HG03342 (cell line): ENCODE results near the gene ATXN1.

Experiments used
- ATAC-seq: cut with Tn5 transposase; IDR thresholded peaks from one replicate; pipeline ENCODE4 v1.9.1; 2021; ENCODE audit warnings: mild to moderate bottlenecking, moderate library complexity; ENCODE audit not compliant: unreplicated experiment

The ATXN1 gene

DNA sequence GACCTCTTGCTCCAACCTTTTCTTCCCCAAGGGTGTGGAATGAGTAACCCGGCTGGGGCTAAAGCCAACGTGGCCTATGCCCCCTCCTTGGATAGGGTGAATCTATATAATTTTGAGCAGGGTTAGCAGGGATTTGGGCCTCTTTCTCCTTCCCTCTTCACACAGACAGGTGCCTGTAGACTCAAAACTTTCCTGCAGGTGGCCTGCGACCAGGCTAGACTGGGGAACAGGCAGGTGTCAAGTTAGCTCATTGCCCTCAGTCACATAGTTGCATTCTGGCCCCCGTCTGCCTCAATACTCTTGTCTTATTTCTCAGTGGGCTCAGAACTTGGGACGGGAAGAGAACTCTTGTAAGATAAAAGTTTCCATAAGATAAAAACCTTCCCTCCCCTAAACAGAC, 243.0 kb downstream of the ATXN1 start:
- no peak for ATAC-seq

DNA sequence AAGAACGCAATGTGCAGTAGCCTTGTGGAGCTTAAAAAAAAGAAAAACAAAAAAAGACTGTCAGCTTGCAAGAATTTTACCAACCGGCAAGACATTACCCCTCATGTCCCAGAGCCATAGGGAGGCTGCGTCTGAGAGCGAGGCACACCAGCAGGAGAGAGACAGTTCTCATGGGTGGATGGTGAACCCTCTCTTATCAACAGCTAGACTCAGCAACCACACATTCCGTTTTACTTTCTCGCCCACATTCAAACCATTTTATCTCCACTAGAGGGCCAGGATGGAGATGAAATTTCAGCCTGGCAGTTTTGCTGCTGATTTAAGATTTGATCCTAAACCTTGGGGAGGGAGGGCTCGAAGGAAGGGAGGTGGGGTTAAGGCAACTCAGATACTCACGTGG, 247.0 kb downstream of the ATXN1 start:
- no peak for ATAC-seq

DNA sequence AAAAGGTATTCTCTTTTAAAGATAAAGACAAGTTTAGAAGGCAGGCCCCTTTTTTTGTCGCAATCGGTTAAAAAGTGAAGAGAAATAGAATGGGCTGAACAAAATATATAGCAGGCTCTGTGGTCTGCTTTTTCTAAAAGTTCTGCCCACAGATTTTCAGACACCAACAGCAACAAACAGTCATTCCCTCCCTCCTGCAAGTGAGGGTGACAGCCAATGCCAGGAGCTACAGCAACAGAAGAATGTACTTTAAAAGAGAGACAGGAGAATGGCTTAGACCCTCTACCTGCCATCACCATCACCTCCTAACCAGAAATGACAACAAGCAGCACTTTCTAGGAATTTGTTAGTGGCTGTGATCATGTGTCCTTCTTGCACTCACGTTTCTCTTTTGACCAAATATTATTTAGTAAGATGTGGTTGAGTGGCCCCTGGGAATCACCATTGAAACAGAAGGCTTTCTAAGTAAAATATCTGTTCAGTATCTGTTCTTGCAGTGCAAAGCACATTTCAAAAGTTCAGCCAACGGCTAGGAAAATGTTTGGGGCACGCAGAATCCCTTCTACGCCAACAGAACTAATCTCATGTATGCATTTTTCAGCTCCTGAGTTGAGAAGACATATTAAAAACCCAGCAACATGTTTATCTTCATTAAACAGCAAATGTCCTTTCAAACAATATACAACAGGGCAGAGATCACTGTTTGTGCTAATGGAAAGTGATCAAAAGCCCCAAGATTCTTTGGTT, 248.5 kb downstream of the ATXN1 start:
- ATAC-seq: no peak

DNA sequence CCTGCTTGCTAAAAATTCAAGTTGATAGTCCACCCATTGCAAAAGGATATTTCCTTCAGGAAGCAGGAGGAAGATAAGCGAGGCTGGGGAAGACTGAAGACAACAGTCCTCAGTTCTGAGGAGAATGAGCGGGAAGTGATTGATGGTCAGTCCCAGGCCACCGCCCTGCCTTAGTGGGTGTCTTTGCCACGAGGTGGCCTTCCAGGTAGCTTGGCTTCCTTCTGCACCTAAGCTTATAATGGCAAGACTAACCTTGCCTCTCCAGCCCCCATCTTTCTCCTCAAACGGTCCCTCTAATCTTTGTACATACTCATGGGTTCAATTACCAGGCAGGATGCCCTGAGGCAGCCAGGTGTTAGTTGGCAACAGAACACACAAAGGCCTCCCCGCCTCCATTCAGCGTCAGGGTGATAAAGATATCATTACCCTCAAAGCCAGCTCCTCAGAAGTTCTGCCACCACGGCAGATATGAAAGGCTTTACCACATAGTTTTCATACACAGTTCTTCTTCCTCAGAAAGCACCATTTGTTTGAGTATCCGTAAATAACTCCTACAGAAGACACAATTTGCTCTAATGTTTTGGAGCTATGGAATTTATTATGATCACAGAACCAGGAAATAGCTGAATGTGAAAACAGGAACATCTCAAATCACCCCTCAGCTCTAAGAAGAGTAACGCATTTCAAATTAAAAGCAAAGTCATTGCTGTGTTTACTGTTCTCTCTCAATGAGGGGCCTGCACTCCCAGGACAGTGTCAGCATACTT, 249.4 kb downstream of the ATXN1 start:
- peak; percentile 41 for ATAC-seq

DNA sequence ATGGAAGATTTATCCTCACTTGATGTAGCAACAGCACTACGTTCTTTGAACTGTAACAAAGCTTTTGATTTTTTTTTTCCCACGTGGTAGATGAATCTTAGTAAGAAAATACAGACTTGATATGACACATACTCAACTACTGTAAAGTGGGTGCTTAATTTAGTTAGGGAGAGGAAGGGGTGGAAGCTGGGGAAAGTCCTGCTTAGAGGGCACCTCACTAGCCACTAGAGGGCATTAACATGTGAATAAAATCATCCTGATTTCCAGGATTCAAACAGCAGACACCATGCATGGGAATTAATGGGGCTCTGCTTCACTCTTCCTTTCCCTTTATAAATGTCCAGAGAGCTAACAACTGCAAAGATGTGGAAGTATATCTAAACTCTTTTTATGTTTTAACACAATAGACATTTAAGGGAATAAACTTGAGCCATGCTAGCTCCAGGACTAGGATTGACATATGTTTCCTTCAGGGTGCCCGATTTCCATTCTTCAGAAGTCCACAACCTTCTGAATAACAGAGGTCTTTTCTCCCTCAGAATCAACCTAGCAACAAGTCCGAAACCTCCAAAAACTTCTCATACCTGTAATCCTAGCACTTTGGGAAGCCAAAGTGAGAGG, 250.1 kb downstream of the ATXN1 start:
- ATAC-seq: no peak

DNA sequence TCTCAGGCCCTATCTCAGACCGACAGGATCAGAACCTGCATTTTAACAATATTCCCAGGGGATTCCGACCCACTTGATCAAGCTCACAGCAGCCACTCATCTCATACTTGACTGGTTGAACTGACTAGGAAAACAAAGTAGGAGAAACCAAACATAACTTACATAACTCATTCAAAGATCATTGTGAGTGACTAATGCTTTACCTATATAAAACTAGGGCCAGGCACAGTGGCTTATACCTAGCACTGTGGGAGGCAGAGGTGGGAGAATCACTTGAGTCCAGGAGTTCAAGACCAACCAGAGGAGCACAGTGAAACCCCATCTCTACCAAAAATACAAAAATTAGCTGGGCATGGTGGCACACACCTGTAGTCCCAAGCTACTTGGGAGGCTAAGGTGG, 251.0 kb downstream of the ATXN1 start:
- ATAC-seq: no peak

DNA sequence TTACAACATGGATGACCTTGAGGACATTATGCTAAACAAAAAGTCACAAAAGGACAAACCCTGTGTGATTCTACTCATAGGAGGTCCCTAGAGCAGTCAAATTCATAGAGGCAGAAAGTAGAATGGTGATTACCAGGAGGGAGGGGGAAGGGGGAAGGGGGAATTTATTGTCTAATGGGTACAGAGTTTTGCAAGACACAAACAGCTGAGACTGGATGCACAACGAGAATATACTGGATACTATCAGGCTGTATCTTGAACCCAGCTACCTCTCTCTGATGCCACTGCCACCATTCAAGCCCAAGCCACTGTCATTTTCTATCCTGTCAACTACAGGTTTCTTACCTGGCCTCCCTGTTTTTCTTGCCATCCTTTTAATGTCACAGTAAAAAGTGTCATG, 252.3 kb downstream of the ATXN1 start:
- ATAC-seq: no peak

DNA sequence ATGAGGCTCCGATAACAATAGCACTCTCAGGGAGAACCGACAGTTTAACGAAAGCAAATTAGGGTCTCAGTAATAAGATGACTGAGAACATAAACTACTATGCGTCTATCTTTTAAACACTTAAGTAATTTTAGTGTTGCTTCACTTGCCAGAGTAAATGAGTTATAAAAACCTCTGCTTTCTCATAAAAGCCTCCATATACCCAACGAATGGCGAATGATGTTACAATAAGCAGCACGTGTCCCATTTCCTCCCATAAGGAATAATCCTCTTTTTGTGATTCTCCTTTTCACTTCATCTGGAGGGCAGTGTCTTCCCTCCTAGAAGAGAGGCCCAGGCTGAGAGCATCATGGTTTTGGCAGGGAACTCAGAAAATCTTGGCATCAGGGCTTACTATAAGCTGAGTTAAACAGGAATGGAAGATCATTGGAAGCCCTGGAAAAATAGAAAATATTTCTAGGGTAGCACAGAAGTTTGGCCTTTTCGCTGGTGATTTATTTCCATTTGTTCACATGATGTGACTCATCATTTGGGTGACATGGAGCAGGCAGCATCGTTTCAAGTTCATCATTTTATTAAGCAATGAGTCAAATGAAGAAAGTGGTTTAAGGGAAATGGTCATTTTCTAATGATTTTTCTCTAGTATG, 255.4 kb downstream of the ATXN1 start:
- no peak for ATAC-seq

DNA sequence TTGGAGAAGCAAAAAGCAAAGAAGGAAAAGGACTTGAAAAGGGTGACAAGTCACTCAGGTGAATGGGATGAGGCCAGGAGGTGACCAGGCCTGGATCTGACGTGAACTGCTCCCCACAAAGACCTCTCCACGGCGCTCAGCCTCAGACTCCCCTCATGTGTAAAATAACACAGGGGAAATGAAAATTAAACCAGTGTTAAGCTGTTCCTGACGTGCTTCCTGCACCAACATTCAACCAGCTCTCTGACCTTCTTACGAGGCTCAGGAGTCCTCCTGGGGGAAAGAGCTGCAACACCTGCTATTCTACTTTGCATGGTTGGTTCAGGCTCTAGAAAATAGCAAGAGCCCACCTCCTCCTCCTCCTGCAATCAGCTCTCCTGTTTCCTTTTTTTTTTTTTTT, 256.7 kb downstream of the ATXN1 start:
- no peak for ATAC-seq

DNA sequence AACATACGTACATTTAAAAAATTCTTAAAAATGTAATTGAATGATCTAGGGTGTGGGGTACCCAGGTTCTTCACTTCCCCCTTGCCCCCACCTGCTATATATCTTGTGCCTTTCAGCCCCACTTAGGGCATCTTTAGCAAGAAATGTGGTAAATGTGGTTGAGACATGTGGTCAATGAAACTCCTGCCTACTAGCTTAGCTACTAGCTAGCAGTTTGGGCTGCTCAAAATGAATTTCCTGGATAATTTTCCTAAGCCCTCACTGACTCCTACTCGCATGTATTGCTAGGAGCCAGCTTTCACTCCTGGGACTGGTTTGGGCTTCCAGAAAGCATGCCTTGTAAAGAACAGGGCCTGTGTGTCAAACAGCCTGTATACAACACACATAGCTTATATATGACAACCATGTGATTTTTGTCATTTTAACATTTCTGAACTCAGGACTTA, 257.3 kb downstream of the ATXN1 start:
- peak; percentile 55 for ATAC-seq

DNA sequence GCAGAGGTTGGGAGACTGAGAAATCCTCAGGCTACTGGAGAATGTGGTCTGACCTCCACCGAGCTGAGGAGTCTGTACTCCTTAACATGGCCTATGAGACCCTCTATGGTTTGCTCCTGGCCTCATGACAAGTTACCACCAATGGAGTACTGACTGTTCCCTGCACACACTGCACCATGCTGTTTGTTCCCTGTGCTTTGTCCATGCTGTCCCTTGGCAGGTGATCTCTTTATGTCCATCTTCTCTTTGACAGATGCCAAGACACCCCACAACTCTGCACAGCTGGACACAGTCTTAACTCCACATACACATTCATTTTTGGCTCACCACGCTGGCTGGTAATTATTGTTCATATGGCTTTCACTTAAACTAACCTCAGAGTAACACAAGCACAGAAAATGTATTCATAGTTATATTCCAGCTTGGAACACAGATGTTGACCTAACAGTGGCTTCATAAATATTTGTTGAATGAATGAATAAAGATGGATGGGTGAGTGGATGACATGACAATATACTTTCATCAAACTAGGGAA, 258.0 kb downstream of the ATXN1 start:
- no peak for ATAC-seq

DNA sequence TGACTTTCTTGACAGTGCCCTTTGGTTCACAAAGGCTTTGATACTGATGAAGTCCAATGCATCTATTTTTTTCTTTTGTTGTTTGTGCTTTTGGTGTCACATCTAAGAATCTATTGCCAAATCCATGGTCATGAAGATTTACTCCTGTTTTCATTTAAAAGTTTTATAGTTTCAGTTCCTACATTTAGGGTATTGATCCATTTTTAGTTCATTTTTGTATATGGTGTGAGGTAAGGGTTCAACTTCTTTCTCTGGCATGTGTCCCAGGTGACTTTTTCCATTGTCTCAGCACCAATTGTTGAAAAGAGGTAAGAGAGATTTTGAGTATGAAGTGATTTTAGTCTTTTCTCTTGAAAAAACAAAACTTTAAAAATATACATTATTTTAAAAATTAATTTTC, 262.3 kb downstream of the ATXN1 start:
- no peak for ATAC-seq

DNA sequence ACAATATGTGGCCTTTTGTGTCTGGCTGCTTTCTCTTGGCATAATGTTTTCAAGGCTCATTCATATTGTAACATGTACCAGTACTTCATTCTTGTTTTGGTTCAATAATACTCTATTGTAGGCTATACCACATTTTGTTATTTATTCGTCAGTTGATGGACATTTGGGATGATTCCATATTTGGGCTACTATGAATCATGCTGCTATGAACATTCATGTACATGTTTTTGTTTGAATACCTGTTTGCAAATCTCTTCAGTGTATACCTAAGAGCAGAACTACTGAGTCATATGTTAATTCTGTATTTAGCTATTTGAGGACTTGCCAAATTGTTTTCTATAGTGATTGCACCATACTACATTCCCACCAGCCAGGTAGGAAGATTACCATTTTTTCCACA, 263.0 kb downstream of the ATXN1 start:
- ATAC-seq: no peak

DNA sequence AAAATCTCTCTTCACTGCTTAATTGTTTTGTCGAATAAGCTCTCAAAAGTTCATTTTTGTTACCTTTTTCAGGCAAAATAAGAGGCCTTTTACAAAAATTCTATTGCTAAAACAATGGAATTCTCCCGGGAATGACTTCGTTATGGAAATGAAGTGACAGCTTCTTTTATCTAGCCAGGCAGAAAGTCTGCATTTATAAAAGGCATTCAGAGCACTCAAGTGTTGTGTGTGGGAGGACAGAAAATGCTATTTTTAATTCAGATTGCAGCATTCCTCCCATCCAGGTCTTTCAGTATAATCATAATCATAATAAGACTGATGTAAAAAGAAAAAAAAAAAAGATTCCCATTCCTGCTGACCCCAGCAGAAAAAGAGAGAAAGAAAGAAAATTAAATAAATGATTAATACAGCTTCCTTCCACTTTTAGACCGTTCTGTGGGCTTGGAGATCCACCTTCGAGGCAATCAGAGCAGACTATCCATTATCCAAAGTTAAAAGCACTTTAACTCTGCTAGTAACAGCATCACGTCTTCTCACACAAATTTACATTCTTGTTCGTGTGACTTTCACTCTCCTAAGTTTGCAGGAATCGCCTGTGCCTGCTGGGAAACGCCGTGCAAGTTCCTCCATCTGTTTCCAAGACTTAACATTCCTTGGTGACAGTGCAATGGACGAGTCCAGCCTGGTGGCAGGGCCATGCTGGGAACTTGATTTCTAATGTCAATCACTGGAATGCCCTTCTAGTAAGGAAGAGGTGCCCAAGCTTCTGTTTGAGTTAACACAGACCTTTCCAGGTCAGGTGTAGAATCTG, 264.1 kb downstream of the ATXN1 start:
- ATAC-seq: no peak

DNA sequence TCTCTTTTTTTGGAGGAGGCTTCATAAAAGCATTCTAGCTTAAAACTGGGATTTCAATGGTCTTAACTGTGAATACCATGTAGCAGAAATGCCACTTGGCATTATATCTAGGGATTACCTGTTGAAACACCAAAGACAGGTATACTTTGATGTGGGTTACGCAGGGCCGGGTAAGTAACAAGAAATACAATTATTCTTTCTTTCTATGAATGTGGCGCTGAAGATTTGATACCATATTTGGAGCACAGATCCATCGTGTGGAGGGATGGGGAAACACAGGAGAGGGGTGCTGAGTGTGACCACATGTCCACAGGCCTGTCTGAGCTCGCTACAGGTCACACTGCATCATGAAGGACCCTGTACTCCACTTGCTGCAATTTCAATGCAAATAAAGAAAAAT, 265.1 kb downstream of the ATXN1 start:
- ATAC-seq: no peak

DNA sequence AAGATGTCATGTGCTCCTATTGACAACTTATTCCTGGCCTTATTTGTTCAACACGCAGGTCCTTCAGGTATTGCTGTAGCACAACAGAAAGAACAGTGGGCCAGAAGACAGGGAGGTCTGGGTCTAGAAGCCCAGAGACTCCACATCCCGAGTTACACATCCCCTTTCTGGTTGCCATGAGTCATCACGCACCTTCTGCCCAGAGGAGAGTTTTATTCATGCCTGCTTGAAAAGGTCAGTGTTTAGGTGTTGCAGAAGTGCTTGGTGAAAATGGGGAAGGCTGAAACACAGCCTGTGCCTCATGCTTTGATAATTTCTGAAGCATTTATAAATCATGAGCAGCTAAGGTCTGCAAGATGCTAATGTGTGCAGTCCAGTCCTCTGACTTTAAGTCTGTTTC, 266.5 kb downstream of the ATXN1 start:
- peak; percentile 88 for ATAC-seq

DNA sequence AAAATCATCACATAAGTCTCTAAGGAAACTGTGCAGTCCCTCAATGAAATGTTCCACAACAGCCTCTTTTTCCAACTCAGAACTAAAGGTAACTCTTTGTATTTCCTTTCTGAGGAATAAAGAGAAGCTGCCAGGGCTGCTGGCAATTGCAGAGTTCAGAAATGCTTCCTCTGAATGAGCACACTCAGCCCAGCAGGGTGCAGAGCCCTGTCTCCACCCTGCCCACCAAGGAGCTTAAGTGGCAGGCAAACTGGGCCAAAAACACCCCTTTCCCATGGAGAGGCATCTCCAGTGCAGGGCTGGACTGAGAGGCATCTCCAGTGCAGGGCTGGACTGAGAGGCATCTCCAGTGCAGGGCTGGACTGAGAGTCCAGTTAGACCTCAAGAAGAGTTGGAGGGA, 267.5 kb downstream of the ATXN1 start:
- no peak for ATAC-seq

DNA sequence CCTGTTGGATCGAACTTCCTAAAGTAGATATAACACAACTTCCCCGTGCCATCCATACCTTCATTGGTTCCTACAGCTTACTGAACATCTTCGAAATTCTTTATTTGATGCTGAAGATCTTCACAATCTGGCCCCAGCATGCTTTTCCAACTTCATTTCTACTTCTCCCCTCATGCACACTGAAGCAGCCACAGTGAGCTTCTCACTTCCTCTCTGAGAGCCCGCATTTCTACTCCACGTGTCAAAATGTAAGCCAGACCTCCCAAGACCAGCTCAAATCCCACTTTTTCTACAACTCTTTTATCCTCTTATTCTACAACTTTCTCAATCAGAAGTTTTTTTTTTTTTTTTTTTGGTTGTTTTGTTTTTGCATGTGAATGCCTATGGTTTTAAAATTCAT, 268.1 kb downstream of the ATXN1 start:
- ATAC-seq: no peak

DNA sequence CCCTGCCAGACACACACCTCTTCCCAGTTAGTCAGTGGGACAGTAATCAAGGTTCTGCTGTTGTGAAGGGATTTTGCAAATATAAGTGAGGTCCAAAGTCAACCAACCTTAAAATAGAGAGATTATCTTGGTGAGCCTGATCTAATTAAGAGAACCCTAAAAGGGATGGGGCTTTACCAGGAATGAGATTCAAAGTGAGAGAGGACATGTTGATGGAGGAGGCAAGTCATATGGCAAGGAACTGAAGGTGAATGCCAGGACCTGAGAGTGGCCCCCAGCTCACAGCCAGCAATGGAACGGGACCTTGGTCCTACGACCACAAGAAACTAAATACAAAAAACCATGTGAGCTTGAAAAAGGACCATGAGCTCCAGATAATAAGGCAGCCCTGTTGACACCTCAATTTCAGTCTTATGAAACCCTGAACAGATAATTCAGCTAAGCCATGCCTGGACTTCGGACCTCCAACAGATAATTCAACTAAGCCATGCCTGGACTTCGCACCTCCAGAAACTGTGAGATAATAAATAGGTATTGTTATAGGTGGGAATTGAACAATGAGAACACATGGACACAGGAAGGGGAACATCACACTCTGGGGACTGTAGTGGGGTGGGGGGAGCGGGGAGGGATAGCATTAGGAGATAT, 269.5 kb downstream of the ATXN1 start:
- no peak for ATAC-seq

DNA sequence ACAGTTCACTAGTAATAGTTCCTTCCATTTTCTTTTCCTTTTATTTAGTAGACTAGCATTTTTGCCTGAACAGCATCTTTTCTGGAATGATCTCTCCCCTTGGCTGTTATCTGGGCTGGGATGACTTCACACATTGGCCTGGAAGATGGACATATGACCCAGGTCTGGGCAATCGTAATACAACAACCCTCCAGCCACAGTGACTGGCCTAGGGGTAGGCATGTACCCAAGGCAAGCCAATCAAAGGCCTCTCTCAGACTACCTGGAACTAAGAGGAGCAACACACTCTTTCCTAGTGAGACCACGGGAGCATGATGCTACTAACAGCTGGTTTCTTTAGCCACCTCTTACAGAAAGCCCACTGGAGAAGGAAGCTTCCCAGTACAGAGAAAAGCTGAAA, 270.6 kb downstream of the ATXN1 start:
- ATAC-seq: no peak
